Epithelial cell of prostate (primary cell): ENCODE data around the gene FOXP2.
"Not testable (repeated sequence)": the region's sequence is repeated elsewhere in the genome, so short reads cannot be mapped to it uniquely, and the experiment has no call there.

Source experiments
- DNase-seq: peaks from one replicate; pipeline ENCODE4 v3.0.0-alpha.2; 2011; ENCODE audit warnings: low read depth, low spot score
- H3K27ac ChIP-seq: fragments of 450-650 bp; 2 replicates; pipeline ENCODE4 v1.5.1; 2017; ENCODE audit warnings: mild to moderate bottlenecking

FOXP2 gene

GRCh38 chr7:114487174-114487573 lies 72.6 kb downstream of the FOXP2 start:
- no peak for DNase-seq
- H3K27ac ChIP-seq = no peak overlapping the region

DNA sequence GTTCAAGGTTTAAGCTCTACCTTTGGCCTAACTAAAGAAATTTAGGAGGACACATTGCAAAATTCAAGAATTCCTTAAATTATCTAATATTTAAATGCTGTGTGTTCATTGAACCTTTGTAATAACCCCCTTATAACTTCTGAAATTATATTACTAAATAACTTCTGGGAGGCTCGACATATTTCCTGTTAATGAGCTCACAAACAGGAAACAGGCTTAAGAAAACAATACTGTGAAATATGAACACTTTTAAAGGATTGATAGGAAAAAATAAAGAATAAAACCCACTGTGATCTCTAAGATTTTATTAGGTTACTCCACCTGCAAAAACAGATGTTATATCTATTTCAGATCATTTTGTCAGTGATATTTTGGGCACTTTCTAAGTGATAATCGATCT lies 74.1 kb downstream of the FOXP2 start:
- H3K27ac ChIP-seq = no peak overlapping the region
- DNase-seq = no peak

DNA sequence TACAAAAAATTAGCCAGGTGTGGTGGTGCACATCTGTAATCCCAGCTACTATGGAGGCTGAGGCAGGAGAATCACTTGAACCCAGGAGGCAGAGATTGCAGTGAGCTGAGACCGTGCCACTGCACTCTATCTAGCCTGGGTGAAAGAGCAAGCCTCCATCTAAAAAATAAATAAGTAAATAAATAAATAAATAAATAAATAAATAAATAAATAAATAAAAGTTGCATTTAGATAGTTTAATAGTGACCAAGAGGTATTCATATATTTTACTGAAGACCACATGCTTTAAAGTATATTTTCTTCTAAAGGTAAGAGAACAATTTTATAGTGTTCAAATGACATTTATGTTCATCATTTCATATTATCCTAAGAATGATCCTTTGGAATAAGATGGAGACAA lies 82.9 kb downstream of the FOXP2 start:
- H3K27ac ChIP-seq, DNase-seq: not testable (repeated sequence)

DNA sequence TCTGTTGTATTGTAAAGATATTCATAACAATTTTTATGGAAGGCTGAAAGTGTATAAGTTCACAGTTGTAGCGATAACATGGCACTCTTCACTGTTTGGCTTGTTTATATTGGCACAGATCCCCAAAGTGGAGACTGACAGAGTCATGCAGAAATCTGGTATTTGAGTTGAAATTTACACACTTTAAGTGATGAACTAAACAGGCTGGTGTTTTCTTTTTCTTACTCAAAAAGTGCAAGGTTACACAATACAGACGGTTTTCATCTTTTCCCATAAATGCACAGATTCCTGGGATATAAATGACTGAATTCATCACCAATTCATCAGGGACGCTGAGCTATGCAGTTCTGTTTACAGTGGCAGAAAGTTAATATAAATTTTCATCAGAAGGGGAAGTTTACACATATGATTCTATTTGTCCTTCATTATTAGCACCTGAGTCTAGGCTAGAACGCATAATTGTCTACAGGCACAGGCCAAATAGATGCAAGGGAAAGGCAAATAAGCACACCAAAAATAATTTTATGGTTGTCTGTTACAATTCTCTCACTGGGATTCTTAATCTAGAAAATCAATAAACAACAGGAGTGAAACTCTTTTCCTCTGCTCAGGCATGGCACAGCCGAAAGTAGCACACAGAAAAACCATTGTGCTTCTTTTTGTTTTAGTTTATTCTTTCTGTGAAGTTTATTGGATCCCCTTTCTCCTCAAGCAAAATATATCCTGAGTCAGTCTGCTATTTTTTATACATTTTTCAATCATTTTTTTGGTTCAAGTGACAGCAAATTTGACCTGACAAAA lies 88.0 kb downstream of the FOXP2 start:
- no peak overlapping the region for H3K27ac ChIP-seq
- DNase-seq = no peak

DNA sequence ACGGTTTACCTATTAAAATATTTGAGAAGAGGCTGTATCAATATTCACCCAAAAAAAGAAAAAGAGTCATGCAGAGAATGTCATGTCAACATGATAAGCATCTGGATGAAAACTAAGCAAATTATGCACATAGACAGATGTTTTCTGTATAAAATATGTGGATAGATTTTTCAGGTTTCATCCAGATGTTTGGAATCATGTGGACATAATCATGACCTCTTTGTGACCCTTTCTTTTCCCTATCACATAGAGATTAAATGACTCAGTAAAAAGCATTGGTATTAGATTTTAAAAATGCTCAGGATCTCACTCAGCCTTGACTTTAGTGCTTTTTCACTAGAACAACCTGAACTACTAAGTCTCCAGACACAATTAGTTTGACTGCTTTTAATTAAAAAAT lies 90.0 kb downstream of the FOXP2 start:
- no peak for DNase-seq

GRCh38 chr7:114507381-114507780 lies 92.8 kb downstream of the FOXP2 start:
- no peak for DNase-seq
- H3K27ac ChIP-seq = no peak overlapping the region

More for the DNA sequence above, 90.0 kb downstream of the FOXP2 start:
- no peak overlapping the region for H3K27ac ChIP-seq

DNA sequence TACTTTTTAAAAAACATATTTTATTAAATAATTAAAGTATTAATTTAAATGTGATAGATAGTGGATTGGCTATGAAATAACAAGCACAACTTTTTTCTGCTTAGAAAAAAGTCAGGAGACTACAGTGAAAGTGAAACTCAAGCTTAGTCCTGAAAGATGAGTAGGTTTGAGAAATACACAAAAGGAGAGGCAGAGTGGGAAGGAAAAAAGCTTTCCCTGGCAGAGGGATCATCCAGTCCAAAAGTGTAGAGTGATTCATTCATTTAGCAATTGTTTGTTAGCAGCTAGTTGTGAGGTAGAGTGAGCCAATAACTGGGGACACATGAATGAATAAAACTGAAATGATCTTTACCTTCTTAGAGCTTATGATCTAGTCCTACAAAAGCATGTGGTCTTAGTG lies 93.5 kb downstream of the FOXP2 start:
- no peak overlapping the region for H3K27ac ChIP-seq
- no peak for DNase-seq

GRCh38 chr7:114510824-114511223 lies 96.2 kb downstream of the FOXP2 start:
- DNase-seq = not testable (repeated sequence)

GRCh38 chr7:114519240-114519639 lies 104.6 kb downstream of the FOXP2 start:
- DNase-seq = no peak

More at GRCh38 chr7:114510824-114511223, 96.2 kb downstream of the FOXP2 start:
- not testable (repeated sequence) for H3K27ac ChIP-seq

DNA sequence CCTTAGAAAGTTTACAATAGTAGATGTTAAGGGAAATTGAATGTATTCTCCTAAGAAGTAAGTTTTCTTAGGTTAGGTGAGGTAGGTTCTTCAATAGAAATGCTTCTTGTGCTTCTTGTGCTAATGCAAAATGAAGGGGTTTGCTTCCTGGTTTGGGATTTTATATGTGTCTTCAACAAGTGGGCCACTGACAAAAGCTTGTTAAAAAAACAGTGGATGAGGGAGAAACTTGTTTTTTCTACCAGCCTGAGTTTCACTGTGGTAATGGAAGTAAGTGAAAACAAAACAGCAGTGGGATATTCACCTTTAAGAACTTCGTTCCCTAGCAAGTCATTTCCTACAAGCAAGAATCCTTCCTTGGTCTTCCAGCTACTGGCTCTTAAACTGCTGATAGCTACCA lies 107.5 kb downstream of the FOXP2 start:
- no peak overlapping the region for H3K27ac ChIP-seq
- no peak for DNase-seq

More at GRCh38 chr7:114519240-114519639, 104.6 kb downstream of the FOXP2 start:
- H3K27ac ChIP-seq = no peak overlapping the region

DNA sequence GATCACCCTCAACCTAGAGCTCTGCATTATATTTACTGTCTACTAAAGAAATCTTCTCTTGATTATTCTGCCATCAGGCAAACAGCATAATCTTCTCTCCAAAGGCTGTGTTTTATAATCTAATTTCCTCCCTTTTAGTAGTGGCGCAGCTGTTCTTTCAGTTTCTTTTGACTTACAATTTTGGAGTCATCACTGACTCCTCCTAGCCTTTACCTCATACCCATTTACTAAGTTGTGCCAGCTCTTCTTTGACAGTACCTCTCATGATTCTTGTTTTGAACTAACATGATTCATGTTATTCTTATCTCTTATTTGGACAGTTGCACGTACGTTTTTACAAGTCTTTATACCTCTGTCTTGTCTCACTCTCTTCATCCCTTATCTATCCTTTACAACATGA lies 113.0 kb downstream of the FOXP2 start:
- no peak for DNase-seq
- H3K27ac ChIP-seq = no peak overlapping the region

- H3K27ac ChIP-seq = no peak overlapping the region
Measured at GRCh38 chr7:114530057-114530611, 115.5 kb downstream of the FOXP2 start.

GRCh38 chr7:114531326-114531725 lies 116.7 kb downstream of the FOXP2 start:
- H3K27ac ChIP-seq = no peak overlapping the region
- DNase-seq = no peak

More at GRCh38 chr7:114530057-114530611, 115.5 kb downstream of the FOXP2 start:
- DNase-seq = no peak

DNA sequence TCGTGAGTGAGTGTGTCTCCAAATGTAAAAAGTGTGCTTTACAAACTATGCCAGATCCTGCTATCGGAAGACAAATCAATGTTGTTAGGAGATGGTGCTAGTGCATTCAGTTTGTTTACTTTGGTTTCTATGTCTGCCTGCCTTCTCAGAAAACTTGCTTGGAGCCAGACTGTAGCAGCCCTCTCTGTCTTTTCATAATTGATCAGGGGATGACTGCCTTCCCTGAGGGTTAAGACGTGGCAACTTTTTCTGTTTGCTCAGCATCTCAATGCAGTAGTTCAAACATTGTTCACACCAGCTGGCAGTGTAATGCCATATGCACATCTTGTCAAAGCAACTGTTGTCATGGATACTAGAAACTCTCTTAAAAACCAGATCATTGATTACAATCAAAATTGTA lies 118.5 kb downstream of the FOXP2 start:
- DNase-seq = no peak
- H3K27ac ChIP-seq = no peak overlapping the region

- H3K27ac ChIP-seq = no peak overlapping the region
- no peak for DNase-seq
Measured at GRCh38 chr7:114534953-114535352, 120.3 kb downstream of the FOXP2 start.

DNA sequence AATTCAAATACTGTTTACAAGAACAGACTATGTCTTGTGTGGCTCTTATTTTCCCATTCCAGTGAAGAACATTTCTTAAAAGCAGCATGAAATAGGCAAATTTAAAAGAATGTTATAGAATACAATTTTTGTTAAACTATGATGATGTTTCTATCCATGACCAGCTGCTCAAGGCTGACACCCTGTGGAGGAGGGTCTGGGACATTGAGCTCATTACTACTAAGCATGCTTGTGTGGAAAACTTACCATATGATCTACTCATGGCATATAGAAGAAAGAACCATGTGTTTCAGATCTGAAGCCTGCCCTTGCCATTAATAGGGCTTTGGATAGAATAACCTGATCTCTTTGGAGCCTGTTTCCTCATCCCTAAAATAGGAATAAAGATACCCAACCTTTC lies 125.0 kb downstream of the FOXP2 start:
- no peak overlapping the region for H3K27ac ChIP-seq
- no peak for DNase-seq

GRCh38 chr7:114540291-114540690 lies 125.7 kb downstream of the FOXP2 start:
- no peak for DNase-seq
- H3K27ac ChIP-seq = no peak overlapping the region

GRCh38 chr7:114547346-114547745 lies 132.7 kb downstream of the FOXP2 start:
- DNase-seq, H3K27ac ChIP-seq: not testable (repeated sequence)

DNA sequence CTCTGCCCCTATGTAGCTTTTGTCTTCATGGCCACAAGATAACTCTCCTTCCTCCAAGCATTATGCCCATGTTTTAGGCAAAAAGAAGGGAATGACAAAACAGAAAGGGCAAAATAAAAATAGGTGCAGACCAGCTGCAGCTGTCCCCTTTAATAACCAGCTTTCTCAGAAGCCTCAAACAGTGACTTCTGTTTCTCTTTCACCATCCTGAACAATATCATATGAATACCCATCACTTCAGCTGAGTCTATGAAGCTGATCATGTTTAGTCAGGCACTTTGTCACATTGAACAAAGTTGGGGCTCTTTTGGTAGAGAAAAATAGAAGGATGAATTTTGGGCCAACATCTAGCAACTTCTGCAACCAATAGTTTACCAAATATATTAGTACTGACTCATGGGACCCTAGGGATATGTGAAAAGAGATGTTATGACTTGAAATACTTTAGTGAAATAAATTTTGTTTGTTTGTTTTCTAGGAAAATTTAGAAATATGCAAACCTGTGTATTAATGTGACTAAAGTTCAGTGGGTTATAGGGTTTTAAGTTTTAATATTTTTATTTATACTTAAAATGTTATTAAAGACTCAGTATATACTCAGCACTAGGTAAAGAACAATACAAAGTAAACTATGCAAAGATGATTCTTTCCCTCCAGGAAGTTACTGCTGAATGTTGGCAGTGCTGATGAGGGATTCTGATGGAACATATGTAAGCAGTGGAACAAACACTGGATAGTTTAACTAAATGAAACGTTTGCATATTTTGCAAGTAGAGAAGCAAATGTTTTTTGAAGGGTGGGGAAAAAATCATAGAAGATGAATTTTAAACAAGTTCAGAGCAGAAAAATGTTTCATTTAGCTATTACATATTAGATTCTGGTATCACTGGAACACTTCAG lies 133.7 kb downstream of the FOXP2 start:
- H3K27ac ChIP-seq = no peak overlapping the region
- DNase-seq = no peak

GRCh38 chr7:114554781-114555537 lies 140.3 kb downstream of the FOXP2 start:
- DNase-seq = no peak
- no peak overlapping the region for H3K27ac ChIP-seq
